ENCODE measurements around the gene DBH. TPM values are rescaled to one million over a fixed set of nuclear protein-coding genes. Genes with fewer than 3 reads are reported as not detected.

The DBH gene
- total RNA-seq, 2 donors from 2014 or later, result not detected

- Histone ChIP-seq H3K4me3 (no peak overlapping the region), H3K4me1 (ENCODE audit: control insufficient read depth in 1 of 2, low read depth in 2 of 2) (peaks cover 0 to 14% of the 10 kb centered on the region in 2 donors), H3K36me3 (no peaks in the 10 kb centered on the region), H3K27ac (no peak overlapping the region), H3K9me3 (no peaks in the 10 kb centered on the region), H3K27me3 (replicated peaks; ENCODE audit: insufficient read depth) (no peaks in the 10 kb centered on the region)
- DNase-seq (ENCODE audit: low spot score) (no peak), ATAC-seq (ENCODE audit: insufficient number of reproducible peaks, low FRiP score, low read depth) (no peak)
- TF ChIP-seq CTCF (IDR thresholded peaks at IDR 0.05), result no peak
Measured at GRCh38 chr9:133659516-133659915, 23.4 kb downstream of the DBH start.

- peaks cover 0 to 14% of the 10 kb centered on the region in 2 donors for H3K4me1 ChIP-seq (ENCODE audit: control insufficient read depth in 1 of 2, low read depth in 2 of 2)
- no peaks in the 10 kb centered on the region for H3K9me3 ChIP-seq
- no peak for TF ChIP-seq CTCF (IDR thresholded peaks at IDR 0.05)
- H3K4me3 ChIP-seq, result no peak overlapping the region
- H3K27ac ChIP-seq, result no peak overlapping the region
- ATAC-seq (ENCODE audit: insufficient number of reproducible peaks, low FRiP score, low read depth), result no peak
- H3K27me3 ChIP-seq (replicated peaks; ENCODE audit: insufficient read depth), result no peaks in the 10 kb centered on the region
- DNase-seq (ENCODE audit: low spot score), result no peak
- no peaks in the 10 kb centered on the region for H3K36me3 ChIP-seq
Measured at GRCh38 chr9:133661846-133662540, 25.8 kb downstream of the DBH start.

- no peaks in the 10 kb centered on the region for H3K36me3 ChIP-seq
- H3K9me3 ChIP-seq, result no peaks in the 10 kb centered on the region
- DNase-seq (ENCODE audit: low spot score) (no peak), ATAC-seq (ENCODE audit: insufficient number of reproducible peaks, low FRiP score, low read depth) (no peak)
- no peak overlapping the region for H3K4me3 ChIP-seq
- TF ChIP-seq CTCF (IDR thresholded peaks at IDR 0.05), result no peak
- H3K27me3 ChIP-seq (replicated peaks; ENCODE audit: insufficient read depth), result no peaks in the 10 kb centered on the region
- H3K4me1 ChIP-seq (ENCODE audit: control insufficient read depth in 1 of 2, low read depth in 2 of 2), result peaks cover 0 to under 1% of the 10 kb centered on the region in 2 donors
- H3K27ac ChIP-seq, result no peak overlapping the region
Measured at GRCh38 chr9:133664173-133665050, 28.2 kb downstream of the DBH start.

GRCh38 chr9:133665096-133665495 is 28.9 kb downstream of the DBH start:
- no peaks in the 10 kb centered on the region for H3K9me3 ChIP-seq
- ATAC-seq (ENCODE audit: insufficient number of reproducible peaks, low FRiP score, low read depth) (no peak), DNase-seq (ENCODE audit: low spot score) (no peak)
- no peaks in the 10 kb centered on the region for H3K4me1 ChIP-seq (ENCODE audit: control insufficient read depth in 1 of 2, low read depth in 2 of 2)
- no peaks in the 10 kb centered on the region for H3K36me3 ChIP-seq
- H3K27me3 ChIP-seq (replicated peaks; ENCODE audit: insufficient read depth), result no peaks in the 10 kb centered on the region
- H3K27ac ChIP-seq, result no peak overlapping the region
- H3K4me3 ChIP-seq, result no peak overlapping the region
- no peak for TF ChIP-seq CTCF (IDR thresholded peaks at IDR 0.05)

- TF ChIP-seq CTCF (IDR thresholded peaks at IDR 0.05), result no peak
- Histone ChIP-seq H3K36me3 (no peaks in the 10 kb centered on the region), H3K27me3 (replicated peaks; ENCODE audit: insufficient read depth) (no peaks in the 10 kb centered on the region), H3K27ac (no peak overlapping the region), H3K4me1 (ENCODE audit: control insufficient read depth in 1 of 2, low read depth in 2 of 2) (no peaks in the 10 kb centered on the region), H3K9me3 (no peaks in the 10 kb centered on the region), H3K4me3 (no peak overlapping the region)
- DNase-seq (ENCODE audit: low spot score) (no peak), ATAC-seq (ENCODE audit: insufficient number of reproducible peaks, low FRiP score, low read depth) (no peak)
Measured at GRCh38 chr9:133665535-133665934, 29.4 kb downstream of the DBH start.

Data from thoracic aorta (tissue), 2 donors.